ENCODE measurements around the gene PSMA7. TPM values are rescaled to one million over a fixed set of nuclear protein-coding genes. Genes with fewer than 3 reads are reported as not detected.

The PSMA7 gene
- polyA plus RNA-seq, 1 of the 3 experiments (the other 2 are of a cell fraction): 801 TPM

DNA sequence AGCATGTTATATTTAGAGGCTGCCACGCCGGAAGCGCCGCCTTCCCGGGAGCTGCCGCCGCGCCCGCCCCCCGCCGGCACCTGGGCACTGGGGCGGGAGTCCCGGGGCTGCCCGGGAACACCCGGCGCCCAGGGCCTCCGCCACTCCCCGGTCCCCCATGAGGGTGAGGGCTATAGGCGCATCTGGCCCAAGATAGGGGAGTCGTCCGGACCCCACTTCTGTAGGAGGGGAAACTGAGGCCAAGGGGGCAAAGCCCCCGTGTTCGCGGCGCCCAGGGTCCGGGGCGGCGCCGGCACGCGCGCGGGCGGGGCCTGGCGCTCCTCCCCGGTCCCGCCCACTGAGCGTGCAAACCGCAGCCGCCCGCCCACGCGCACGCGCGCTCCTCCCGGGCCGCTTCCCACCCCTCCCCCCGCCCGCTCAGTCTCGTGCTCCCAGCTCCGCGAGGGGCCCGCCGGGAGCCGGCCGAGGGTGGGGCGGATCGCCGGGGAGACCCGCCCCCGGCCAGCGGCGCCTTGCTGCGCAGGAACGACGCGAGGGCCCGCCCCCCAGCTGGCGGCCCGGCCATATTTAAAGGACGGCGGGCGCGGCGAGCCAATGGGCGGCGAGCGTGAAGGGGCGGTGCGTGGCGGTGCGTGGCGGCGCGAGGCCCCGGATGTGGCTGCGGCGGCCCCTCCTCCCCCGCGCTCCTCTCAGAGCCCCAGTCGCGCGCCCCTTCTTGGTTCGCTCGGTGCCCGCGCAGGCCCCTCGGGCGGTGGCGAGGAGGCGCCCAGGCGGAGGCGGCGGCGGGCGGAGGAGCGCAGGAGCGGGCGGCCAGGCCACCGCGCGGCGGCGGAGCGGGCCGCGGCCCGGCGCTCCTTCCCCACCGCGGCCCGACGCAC lies 21.2 kb downstream of the PSMA7 start, which contains the start of gene LSM14B (continued):
- TF ChIP-seq, protein P1, sequence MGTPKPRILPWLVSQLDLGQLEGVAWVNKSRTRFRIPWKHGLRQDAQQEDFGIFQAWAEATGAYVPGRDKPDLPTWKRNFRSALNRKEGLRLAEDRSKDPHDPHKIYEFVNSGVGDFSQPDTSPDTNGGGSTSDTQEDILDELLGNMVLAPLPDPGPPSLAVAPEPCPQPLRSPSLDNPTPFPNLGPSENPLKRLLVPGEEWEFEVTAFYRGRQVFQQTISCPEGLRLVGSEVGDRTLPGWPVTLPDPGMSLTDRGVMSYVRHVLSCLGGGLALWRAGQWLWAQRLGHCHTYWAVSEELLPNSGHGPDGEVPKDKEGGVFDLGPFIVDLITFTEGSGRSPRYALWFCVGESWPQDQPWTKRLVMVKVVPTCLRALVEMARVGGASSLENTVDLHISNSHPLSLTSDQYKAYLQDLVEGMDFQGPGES (IDR thresholded peaks at IDR 0.05; ENCODE audit: low read depth, low read length): no peak
- TF ChIP-seq JUND (IDR thresholded peaks at IDR 0.05): no peak
- TF ChIP-seq, protein P2, sequence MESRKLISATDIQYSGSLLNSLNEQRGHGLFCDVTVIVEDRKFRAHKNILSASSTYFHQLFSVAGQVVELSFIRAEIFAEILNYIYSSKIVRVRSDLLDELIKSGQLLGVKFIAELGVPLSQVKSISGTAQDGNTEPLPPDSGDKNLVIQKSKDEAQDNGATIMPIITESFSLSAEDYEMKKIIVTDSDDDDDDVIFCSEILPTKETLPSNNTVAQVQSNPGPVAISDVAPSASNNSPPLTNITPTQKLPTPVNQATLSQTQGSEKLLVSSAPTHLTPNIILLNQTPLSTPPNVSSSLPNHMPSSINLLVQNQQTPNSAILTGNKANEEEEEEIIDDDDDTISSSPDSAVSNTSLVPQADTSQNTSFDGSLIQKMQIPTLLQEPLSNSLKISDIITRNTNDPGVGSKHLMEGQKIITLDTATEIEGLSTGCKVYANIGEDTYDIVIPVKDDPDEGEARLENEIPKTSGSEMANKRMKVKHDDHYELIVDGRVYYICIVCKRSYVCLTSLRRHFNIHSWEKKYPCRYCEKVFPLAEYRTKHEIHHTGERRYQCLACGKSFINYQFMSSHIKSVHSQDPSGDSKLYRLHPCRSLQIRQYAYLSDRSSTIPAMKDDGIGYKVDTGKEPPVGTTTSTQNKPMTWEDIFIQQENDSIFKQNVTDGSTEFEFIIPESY (IDR thresholded peaks at IDR 0.05; ENCODE audit: borderline replicate concordance, low read depth): no peak
- TF ChIP-seq GABPA (IDR thresholded peaks at IDR 0.05; ENCODE audit: low read depth): peak; percentile 33; the same call in 1 of the 2 replicates
- peak; percentile 16; the same call in 1 of the 2 replicates for TF ChIP-seq TAF1 (IDR thresholded peaks at IDR 0.05; ENCODE audit: borderline replicate concordance, low read depth, low read length)
- TF ChIP-seq MEF2A (IDR thresholded peaks at IDR 0.05; ENCODE audit: borderline replicate concordance, low read depth): 0 out of 2 replicates have a peak, but pooled peaks have one; percentile 23
- TF ChIP-seq TEAD4 (IDR thresholded peaks at IDR 0.05; ENCODE audit: borderline replicate concordance, insufficient read depth): no peak
- no peak for TF ChIP-seq POLR2AphosphoS5 (IDR thresholded peaks at IDR 0.05; ENCODE audit: low read depth, low read length)
- TF ChIP-seq EZH2phosphoT487 (IDR thresholded peaks at IDR 0.05; ENCODE audit: borderline replicate concordance, low read depth): no peak

DNA sequence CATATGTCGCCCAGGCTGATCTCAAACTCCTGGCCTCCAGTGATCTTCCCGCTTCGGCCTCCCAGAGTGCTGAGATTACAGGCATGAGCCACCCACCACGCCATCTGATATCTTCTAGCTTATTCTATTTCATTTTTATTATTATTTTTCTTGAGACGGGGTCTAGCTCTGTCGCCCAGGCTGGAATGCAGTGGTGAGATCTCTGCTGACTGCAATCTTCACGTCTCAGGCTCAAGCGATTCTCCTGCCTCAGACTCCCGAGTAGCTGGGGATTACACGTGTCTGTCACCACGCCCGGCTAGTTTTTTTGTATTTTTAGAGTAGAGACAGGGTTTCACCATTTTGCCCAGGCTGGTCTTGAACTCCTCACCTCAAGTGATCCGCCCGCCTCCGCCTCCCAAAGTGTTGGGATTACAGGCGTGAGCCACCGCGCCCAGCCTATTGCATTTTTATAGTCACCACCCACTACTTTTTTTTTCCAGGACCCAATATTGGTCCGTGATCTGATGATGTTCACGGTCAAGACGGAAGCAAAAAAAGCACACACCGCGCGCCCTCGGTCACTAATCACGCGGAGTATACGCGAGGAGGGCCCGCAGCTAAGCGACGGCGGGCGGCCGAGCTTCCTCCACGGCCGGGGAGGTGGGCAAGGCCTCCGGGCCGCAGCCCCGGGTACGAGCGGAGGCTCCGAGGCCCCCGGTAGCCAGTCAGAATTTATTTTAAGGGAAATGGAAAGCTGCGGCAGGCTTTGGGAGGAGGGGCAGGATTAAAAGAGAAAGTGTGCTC lies 22.0 kb downstream of the PSMA7 start:
- Histone ChIP-seq H3K27me3 (ENCODE audit: insufficient read depth) (no peaks in the 10 kb centered on the region), H4K20me1 (ENCODE audit: insufficient read depth) (peaks cover 26% of the 10 kb centered on the region), H2AFZ (ENCODE audit: low read depth) (peak overlapping the region; percentile 96), H3K9me3 (no peaks in the 10 kb centered on the region), H3K4me2 (peak overlapping the region; percentile 92), H3K36me3 (replicated peaks in 1 of 2; ENCODE audit: control insufficient read depth in 1 of 2, insufficient read depth in 2 of 2, low read length in 1 of 2) (peaks cover 8 to 16% of the 10 kb centered on the region in 2 experiments), H3K4me3 (ENCODE audit: low read depth in 2 of 2, low read length in 1 of 2) (peak overlapping the region; percentile 54 to 71), H3K4me1 (ENCODE audit: control insufficient read depth in 1 of 2, insufficient read depth in 2 of 2, low read depth in 1 of 2, low read length in 1 of 2) (peaks cover 9 to 31% of the 10 kb centered on the region in 2 experiments; a peak in 3 of 4 replicates), H3K9me2 (no peaks in the 10 kb centered on the region), H3K27ac (ENCODE audit: low read depth in 2 of 2, low read length in 1 of 2) (peak overlapping the region; percentile 85 to 86), H3F3A (replicated peaks; ENCODE audit: insufficient read depth) (peaks cover 6% of the 10 kb centered on the region), H3K79me2 (ENCODE audit: insufficient read depth) (peaks cover 34% of the 10 kb centered on the region), H3K9ac (peak overlapping the region; percentile 74)
- ChIA-PET POLR2A (interaction anchor here (0.7 to 3.8 kb wide), 9 partner anchors 8 to 101 kb away, joined by 3 to 41 read pairs (median 4); partner anchors contain the start of genes PSMA7, SS18L1 and TAF4), CTCF (interaction anchor here (0.8 to 1.4 kb wide), 5 partner anchors 15 to 110 kb away, joined by 3 to 8 read pairs (median 3); no protein-coding TSS in a partner anchor)
- DNase-seq: no peak
- WGBS (ENCODE audit: low lambda C conversion rate): 37% methylated on average over 43 of the region's 45 CpGs
- no peak for TF ChIP-seq RFX5 (IDR thresholded peaks at IDR 0.05; ENCODE audit: low read length)
- no peak for TF ChIP-seq YY1 (IDR thresholded peaks at IDR 0.05; ENCODE audit: low read depth)
- TF ChIP-seq CHD2 (IDR thresholded peaks at IDR 0.05; ENCODE audit: low read length, partially characterized antibody): peak; percentile 54
- TF ChIP-seq, protein P3, sequence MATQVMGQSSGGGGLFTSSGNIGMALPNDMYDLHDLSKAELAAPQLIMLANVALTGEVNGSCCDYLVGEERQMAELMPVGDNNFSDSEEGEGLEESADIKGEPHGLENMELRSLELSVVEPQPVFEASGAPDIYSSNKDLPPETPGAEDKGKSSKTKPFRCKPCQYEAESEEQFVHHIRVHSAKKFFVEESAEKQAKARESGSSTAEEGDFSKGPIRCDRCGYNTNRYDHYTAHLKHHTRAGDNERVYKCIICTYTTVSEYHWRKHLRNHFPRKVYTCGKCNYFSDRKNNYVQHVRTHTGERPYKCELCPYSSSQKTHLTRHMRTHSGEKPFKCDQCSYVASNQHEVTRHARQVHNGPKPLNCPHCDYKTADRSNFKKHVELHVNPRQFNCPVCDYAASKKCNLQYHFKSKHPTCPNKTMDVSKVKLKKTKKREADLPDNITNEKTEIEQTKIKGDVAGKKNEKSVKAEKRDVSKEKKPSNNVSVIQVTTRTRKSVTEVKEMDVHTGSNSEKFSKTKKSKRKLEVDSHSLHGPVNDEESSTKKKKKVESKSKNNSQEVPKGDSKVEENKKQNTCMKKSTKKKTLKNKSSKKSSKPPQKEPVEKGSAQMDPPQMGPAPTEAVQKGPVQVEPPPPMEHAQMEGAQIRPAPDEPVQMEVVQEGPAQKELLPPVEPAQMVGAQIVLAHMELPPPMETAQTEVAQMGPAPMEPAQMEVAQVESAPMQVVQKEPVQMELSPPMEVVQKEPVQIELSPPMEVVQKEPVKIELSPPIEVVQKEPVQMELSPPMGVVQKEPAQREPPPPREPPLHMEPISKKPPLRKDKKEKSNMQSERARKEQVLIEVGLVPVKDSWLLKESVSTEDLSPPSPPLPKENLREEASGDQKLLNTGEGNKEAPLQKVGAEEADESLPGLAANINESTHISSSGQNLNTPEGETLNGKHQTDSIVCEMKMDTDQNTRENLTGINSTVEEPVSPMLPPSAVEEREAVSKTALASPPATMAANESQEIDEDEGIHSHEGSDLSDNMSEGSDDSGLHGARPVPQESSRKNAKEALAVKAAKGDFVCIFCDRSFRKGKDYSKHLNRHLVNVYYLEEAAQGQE (IDR thresholded peaks at IDR 0.05; ENCODE audit: low read depth, low read length): no peak
- TF ChIP-seq, protein P4, sequence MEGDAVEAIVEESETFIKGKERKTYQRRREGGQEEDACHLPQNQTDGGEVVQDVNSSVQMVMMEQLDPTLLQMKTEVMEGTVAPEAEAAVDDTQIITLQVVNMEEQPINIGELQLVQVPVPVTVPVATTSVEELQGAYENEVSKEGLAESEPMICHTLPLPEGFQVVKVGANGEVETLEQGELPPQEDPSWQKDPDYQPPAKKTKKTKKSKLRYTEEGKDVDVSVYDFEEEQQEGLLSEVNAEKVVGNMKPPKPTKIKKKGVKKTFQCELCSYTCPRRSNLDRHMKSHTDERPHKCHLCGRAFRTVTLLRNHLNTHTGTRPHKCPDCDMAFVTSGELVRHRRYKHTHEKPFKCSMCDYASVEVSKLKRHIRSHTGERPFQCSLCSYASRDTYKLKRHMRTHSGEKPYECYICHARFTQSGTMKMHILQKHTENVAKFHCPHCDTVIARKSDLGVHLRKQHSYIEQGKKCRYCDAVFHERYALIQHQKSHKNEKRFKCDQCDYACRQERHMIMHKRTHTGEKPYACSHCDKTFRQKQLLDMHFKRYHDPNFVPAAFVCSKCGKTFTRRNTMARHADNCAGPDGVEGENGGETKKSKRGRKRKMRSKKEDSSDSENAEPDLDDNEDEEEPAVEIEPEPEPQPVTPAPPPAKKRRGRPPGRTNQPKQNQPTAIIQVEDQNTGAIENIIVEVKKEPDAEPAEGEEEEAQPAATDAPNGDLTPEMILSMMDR (IDR thresholded peaks at IDR 0.05): no peak
- TF ChIP-seq, protein P2 (IDR thresholded peaks at IDR 0.05; ENCODE audit: borderline replicate concordance, low read depth): no peak
- TF ChIP-seq ELF1 (IDR thresholded peaks at IDR 0.05): no peak
